Breast epithelium (tissue), 3 donors: ENCODE measurements around the gene ZFYVE26.

Experiments used
- POLR2A ChIP-seq: fragments of 450-650 bp; IDR thresholded peaks from one replicate; pipeline ENCODE4 v1.6.1; 2016; ENCODE audit warnings: antibody characterized with exemption, mild to moderate bottlenecking, moderate library complexity
- POLR2AphosphoS5 ChIP-seq, 3 donors: sonication (generic); formaldehyde crosslinking; IDR thresholded peaks; one replicate each; pipeline ENCODE4 v1.6.1; 2017; ENCODE audit warnings: antibody characterized with exemption in 3 of 3
- TF ChIP-seq, protein P1 (sequence below), 3 donors: fragments of 450-650 bp; IDR thresholded peaks; one replicate each; pipeline ENCODE4 v1.5.1; 2016 to 2017; ENCODE audit warnings: antibody characterized with exemption in 3 of 3, mild to moderate bottlenecking in 3 of 3, moderate library complexity in 3 of 3

GRCh38 chr14:67859169-67859749 is 42.9 kb upstream of the ZFYVE26 start:
- TF ChIP-seq POLR2AphosphoS5 (IDR thresholded peaks at IDR 0.05) (no peak), POLR2A (no peak)
- TF ChIP-seq, protein P1, sequence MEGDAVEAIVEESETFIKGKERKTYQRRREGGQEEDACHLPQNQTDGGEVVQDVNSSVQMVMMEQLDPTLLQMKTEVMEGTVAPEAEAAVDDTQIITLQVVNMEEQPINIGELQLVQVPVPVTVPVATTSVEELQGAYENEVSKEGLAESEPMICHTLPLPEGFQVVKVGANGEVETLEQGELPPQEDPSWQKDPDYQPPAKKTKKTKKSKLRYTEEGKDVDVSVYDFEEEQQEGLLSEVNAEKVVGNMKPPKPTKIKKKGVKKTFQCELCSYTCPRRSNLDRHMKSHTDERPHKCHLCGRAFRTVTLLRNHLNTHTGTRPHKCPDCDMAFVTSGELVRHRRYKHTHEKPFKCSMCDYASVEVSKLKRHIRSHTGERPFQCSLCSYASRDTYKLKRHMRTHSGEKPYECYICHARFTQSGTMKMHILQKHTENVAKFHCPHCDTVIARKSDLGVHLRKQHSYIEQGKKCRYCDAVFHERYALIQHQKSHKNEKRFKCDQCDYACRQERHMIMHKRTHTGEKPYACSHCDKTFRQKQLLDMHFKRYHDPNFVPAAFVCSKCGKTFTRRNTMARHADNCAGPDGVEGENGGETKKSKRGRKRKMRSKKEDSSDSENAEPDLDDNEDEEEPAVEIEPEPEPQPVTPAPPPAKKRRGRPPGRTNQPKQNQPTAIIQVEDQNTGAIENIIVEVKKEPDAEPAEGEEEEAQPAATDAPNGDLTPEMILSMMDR (IDR thresholded peaks at IDR 0.05): no peak
